Ammon's horn (tissue), 1 donor: ENCODE measurements around the gene NLRC5.
A peak's percentile ranks its signal among the peaks of the same experiment; 100 is the strongest.

ENCODE experiments used
- DNase-seq: peaks from one replicate; pipeline ENCODE4 v3.0.0-alpha.2; 2016; ENCODE audit warnings: low spot score

Gene NLRC5

GRCh38 chr16:56988948-56989945 is at the start of gene NLRC5:
TSS of gene NLRC5 (plus strand) at chr16:56989557. CDS start at chr16:57020713, 31,156 bp downstream.
- DNase-seq = peak; percentile 81

- no peak for DNase-seq
These were observed 49.6 kb upstream of the NLRC5 start for GRCh38 chr16:56939801-56940200.

GRCh38 chr16:56941092-56941491 is 48.3 kb upstream of the NLRC5 start:
- no peak for DNase-seq

- no peak for DNase-seq
These were observed 47.5 kb upstream of the NLRC5 start for GRCh38 chr16:56941856-56942331.

- DNase-seq = no peak
These were observed 45.5 kb upstream of the NLRC5 start for GRCh38 chr16:56943761-56944375.

GRCh38 chr16:56944954-56945839 is 44.2 kb upstream of the NLRC5 start:
- DNase-seq = no peak

GRCh38 chr16:56945847-56946527 is 43.4 kb upstream of the NLRC5 start:
- no peak for DNase-seq

GRCh38 chr16:56946767-56947603 is 42.4 kb upstream of the NLRC5 start:
- DNase-seq = no peak

GRCh38 chr16:56947604-56947995 is 41.8 kb upstream of the NLRC5 start:
- no peak for DNase-seq

- no peak for DNase-seq
These were observed 41.1 kb upstream of the NLRC5 start for GRCh38 chr16:56948234-56948633.

GRCh38 chr16:56950051-56950450 is 39.3 kb upstream of the NLRC5 start:
- no peak for DNase-seq

- no peak for DNase-seq
These were observed 38.9 kb upstream of the NLRC5 start for GRCh38 chr16:56950455-56950854.

- peak; percentile 63 for DNase-seq
These were observed 38.2 kb upstream of the NLRC5 start for GRCh38 chr16:56950881-56951771.

- no peak for DNase-seq
These were observed 36.4 kb upstream of the NLRC5 start for GRCh38 chr16:56953006-56953405.

GRCh38 chr16:56956076-56956475 is 33.3 kb upstream of the NLRC5 start:
- DNase-seq = no peak

GRCh38 chr16:56956756-56957155 is 32.6 kb upstream of the NLRC5 start:
- DNase-seq = no peak

GRCh38 chr16:56960681-56961281 is 28.6 kb upstream of the NLRC5 start:
- DNase-seq = no peak

- DNase-seq = no peak
These were observed 28.0 kb upstream of the NLRC5 start for GRCh38 chr16:56961386-56961785.

GRCh38 chr16:56961851-56962281 is 27.5 kb upstream of the NLRC5 start, which contains the start of gene CETP:
TSS of gene CETP (plus strand) at chr16:56961950. CDS start at chr16:56961980, 30 bp downstream.
- no peak for DNase-seq
